Fibroblast of lung (primary cell): Measurements from ENCODE around the gene BCAS3. TPM values are rescaled to one million over a fixed set of nuclear protein-coding genes. Genes with fewer than 3 reads are reported as not detected.
A peak's percentile ranks its signal among the peaks of the same experiment; 100 is the strongest.
"Not testable (repeated sequence)": the region's sequence is repeated elsewhere in the genome, so short reads cannot be mapped to it uniquely, and the experiment has no call there.

ENCODE experiments used
- DNase-seq, 2 donors: peaks; one replicate each; pipeline versions ENCODE4 v3.0.0 to v3.0.0-alpha.2; 2010; ENCODE audit warnings: low read depth in 2 of 2
- H2AFZ ChIP-seq: 2 replicates; pipeline ENCODE4 v1.5.1; 2012; ENCODE audit warnings: low read length, control low read depth, inconsistent platforms
- H3K27ac ChIP-seq: 2 replicates; pipeline ENCODE4 v1.5.1; 2011; ENCODE audit warnings: low read length, control low read depth; ENCODE audit not compliant: insufficient read depth
- H3K27me3 ChIP-seq: 2 replicates; pipeline ENCODE4 v1.5.1; 2011; ENCODE audit warnings: mild to moderate bottlenecking, low read length; ENCODE audit not compliant: control insufficient read depth, insufficient read depth
- H3K36me3 ChIP-seq: 2 replicates; pipeline ENCODE4 v1.5.1; 2011; ENCODE audit warnings: low read length; ENCODE audit not compliant: control insufficient read depth, insufficient read depth
- H3K4me1 ChIP-seq: 2 replicates; pipeline ENCODE4 v1.5.1; 2011; ENCODE audit warnings: low read length; ENCODE audit not compliant: control insufficient read depth, insufficient read depth; ENCODE audit errors: extremely low read depth
- H3K4me2 ChIP-seq: 2 replicates; pipeline ENCODE4 v1.5.1; 2011; ENCODE audit warnings: low read length, control low read depth; ENCODE audit not compliant: insufficient read depth; ENCODE audit errors: extremely low read depth
- H3K4me3 ChIP-seq, 4 experiments: fragments of 200-600 bp in 1 of 4; sonication (generic) in 1 of 4; replicated peaks in 1 of 4; 2 replicates each; pipeline ENCODE4 v1.5.1; 2011 to 2016; ENCODE audit warnings: low read length in 4 of 4, low read depth in 3 of 4, mild to moderate bottlenecking in 3 of 4, control low read depth in 2 of 4, inconsistent platforms in 1 of 4, mixed read lengths in 1 of 4; ENCODE audit not compliant: insufficient read depth in 1 of 4; ENCODE audit errors: control extremely low read depth in 1 of 4
- H3K79me2 ChIP-seq: 2 replicates; pipeline ENCODE4 v1.5.1; 2012; ENCODE audit warnings: mild to moderate bottlenecking, low read length, inconsistent platforms; ENCODE audit not compliant: control insufficient read depth, insufficient read depth
- H3K9ac ChIP-seq: 2 replicates; pipeline ENCODE4 v1.5.1; 2011; ENCODE audit warnings: mild to moderate bottlenecking, low read length, control low read depth; ENCODE audit not compliant: insufficient read depth
- H3K9me3 ChIP-seq: 2 replicates; pipeline ENCODE4 v1.5.1; 2012; ENCODE audit warnings: low read depth, low read length; ENCODE audit not compliant: control insufficient read depth, insufficient read depth
- H4K20me1 ChIP-seq: 2 replicates; pipeline ENCODE4 v1.5.1; 2011; ENCODE audit warnings: low read length; ENCODE audit not compliant: control insufficient read depth, insufficient read depth; ENCODE audit errors: extremely low read depth
- EZH2 ChIP-seq: IDR thresholded peaks from 2 replicates; pipeline ENCODE4 v1.5.1; 2012; ENCODE audit warnings: low read length, control low read depth, mild to moderate bottlenecking; ENCODE audit errors: missing control alignments
- polyA plus RNA-seq, 2 donors: library from polyadenylated mRNA; depleted of rRNA in 1 of 2; stranded (reverse) in 1 of 2; unstranded in 1 of 2; fragments of >200 nt; gene quantifications; 2 replicates each; pipeline ENCODE4 v1.2.1, GENCODE V29; 2011 to 2012; ENCODE audit warnings: missing spikeins in 1 of 2
- total RNA-seq: library from RNA; depleted of rRNA; stranded (reverse); fragments of >200 nt; gene quantifications from 2 replicates; pipeline ENCODE4 v1.2.1, GENCODE V29; 2014
- TF ChIP-seq, protein P1 (sequence below), 2 donors: IDR thresholded peaks in 1 of 2; conservative IDR thresholded peaks in 1 of 2; 1 replicate in 1 of 2; 2 replicates in 1 of 2; pipeline ENCODE4 v1.5.1; 2011 to 2012; ENCODE audit warnings: low read length in 2 of 2, control low read depth in 1 of 2, inconsistent platforms in 1 of 2, low read depth in 1 of 2, mild to moderate bottlenecking in 1 of 2

Gene BCAS3
- total and polyA plus RNA-seq, 2 donors (not counting 1 experiment from before 2014, with no cell fraction given): 9.9 to 43.6 TPM

DNA sequence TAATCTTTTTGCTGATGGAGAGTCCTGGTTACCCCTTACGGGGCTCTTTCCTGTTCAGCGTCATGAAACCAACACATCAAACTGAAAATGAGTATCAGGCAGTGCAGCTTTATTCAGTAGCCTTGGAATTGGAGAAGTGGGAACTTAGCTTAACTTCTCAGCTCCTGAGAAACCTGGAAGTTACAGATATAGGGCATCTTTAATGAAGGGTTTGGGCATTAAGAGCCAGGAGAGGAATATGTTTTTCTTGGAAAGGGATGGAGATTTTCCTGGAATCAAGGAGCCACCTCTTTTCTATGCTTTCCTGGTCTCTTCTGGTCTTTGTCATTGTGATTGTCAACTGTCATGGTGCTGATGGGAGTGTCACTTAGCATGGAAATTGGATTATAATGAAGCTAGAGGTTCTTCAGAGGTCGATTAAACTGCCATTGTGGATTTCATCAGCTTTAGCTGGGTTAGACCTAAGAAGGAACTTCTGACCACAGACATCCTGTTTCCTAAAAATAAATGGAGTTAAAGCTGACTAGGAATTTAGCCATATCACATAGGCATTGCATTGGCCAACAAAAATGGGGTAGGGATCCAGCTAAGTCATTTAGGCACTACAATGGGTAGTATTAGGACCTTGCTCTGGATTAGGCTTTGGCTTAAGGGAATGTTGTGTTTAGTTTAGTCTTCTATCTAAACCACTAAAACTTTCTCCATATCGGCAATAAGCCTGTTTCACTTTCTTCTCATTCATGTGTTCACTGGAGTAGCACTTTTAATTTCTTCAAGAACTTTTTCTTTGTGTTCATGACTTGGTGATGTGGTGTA is 186.4 kb downstream of the BCAS3 start:
- Histone ChIP-seq H3K79me2 (no peaks in the 10 kb centered on the region), H3K27ac (no peak overlapping the region), H3K4me3 (no peak overlapping the region), H3K9ac (no peak overlapping the region), H3K27me3 (no peaks in the 10 kb centered on the region), H3K36me3 (no peaks in the 10 kb centered on the region), H4K20me1 (no peaks in the 10 kb centered on the region), H3K4me1 (no peaks in the 10 kb centered on the region), H2AFZ (peak overlapping the region; percentile 31), H3K4me2 (peak overlapping the region; percentile 37), H3K9me3 (no peaks in the 10 kb centered on the region)
- no peak for TF ChIP-seq EZH2
- TF ChIP-seq, protein P1, sequence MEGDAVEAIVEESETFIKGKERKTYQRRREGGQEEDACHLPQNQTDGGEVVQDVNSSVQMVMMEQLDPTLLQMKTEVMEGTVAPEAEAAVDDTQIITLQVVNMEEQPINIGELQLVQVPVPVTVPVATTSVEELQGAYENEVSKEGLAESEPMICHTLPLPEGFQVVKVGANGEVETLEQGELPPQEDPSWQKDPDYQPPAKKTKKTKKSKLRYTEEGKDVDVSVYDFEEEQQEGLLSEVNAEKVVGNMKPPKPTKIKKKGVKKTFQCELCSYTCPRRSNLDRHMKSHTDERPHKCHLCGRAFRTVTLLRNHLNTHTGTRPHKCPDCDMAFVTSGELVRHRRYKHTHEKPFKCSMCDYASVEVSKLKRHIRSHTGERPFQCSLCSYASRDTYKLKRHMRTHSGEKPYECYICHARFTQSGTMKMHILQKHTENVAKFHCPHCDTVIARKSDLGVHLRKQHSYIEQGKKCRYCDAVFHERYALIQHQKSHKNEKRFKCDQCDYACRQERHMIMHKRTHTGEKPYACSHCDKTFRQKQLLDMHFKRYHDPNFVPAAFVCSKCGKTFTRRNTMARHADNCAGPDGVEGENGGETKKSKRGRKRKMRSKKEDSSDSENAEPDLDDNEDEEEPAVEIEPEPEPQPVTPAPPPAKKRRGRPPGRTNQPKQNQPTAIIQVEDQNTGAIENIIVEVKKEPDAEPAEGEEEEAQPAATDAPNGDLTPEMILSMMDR (conservative IDR thresholded peaks at IDR 0.05 in 1 of 2, IDR thresholded peaks at IDR 0.05 in 1 of 2; ENCODE audit: low read depth in 1 of 2, low read length in 2 of 2): no peak
- peak; percentile 28 to 62 for DNase-seq

DNA sequence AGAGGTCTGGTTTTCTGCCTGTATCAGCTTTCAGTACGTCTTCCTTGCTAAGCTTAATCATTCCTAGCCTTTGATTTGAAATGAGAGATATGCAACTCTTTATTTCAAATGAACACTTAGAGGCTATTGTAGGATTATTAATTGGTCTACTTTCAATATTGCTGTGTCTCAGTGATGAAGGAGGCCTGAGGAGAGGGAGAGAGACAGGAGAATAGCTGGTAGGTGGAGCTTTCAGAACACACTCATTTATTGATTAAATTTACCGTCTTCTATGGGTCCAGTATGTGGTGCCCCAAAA is 187.0 kb downstream of the BCAS3 start:
- H2AFZ ChIP-seq: peak overlapping the region; percentile 31
- H3K9me3 ChIP-seq: no peaks in the 10 kb centered on the region
- H4K20me1 ChIP-seq: no peaks in the 10 kb centered on the region
- no peak for DNase-seq
- no peaks in the 10 kb centered on the region for H3K36me3 ChIP-seq
- no peaks in the 10 kb centered on the region for H3K27me3 ChIP-seq
- no peaks in the 10 kb centered on the region for H3K4me1 ChIP-seq
- H3K4me3 ChIP-seq: no peak overlapping the region
- peak overlapping the region; percentile 37 for H3K4me2 ChIP-seq
- H3K27ac ChIP-seq: no peak overlapping the region
- TF ChIP-seq, protein P1 (conservative IDR thresholded peaks at IDR 0.05 in 1 of 2, IDR thresholded peaks at IDR 0.05 in 1 of 2; ENCODE audit: low read depth in 1 of 2, low read length in 2 of 2): no peak
- no peak for TF ChIP-seq EZH2
- H3K9ac ChIP-seq: no peak overlapping the region
- no peaks in the 10 kb centered on the region for H3K79me2 ChIP-seq

DNA sequence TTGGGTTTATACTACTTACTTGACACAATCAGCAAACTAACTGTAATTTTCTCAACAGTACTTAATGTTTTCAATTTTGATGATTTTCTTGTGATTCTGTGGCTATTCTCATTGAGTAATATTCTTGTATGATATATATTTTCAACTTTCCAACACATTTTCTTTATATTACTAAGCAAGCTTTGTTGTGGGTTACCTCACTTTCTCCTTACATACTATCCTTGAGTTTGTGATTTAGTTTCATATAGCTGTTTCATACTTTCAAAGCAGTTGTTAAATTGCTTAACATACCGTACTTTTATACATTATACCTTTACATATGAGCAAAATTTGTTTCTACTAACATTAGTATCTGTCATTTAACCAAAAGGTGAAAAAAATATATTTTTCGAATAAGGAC is 197.1 kb downstream of the BCAS3 start:
- Histone ChIP-seq H3K4me3 (no peak overlapping the region), H3K27me3 (no peaks in the 10 kb centered on the region), H3K4me2 (no peak overlapping the region), H3K79me2 (no peaks in the 10 kb centered on the region), H4K20me1 (no peaks in the 10 kb centered on the region), H3K36me3 (no peaks in the 10 kb centered on the region), H3K9ac (no peak overlapping the region), H3K27ac (no peak overlapping the region), H3K4me1 (no peaks in the 10 kb centered on the region), H3K9me3 (no peaks in the 10 kb centered on the region), H2AFZ (no peak overlapping the region)
- no peak for DNase-seq
- TF ChIP-seq, protein P1 (conservative IDR thresholded peaks at IDR 0.05 in 1 of 2, IDR thresholded peaks at IDR 0.05 in 1 of 2; ENCODE audit: low read depth in 1 of 2, low read length in 2 of 2): no peak
- no peak for TF ChIP-seq EZH2

DNA sequence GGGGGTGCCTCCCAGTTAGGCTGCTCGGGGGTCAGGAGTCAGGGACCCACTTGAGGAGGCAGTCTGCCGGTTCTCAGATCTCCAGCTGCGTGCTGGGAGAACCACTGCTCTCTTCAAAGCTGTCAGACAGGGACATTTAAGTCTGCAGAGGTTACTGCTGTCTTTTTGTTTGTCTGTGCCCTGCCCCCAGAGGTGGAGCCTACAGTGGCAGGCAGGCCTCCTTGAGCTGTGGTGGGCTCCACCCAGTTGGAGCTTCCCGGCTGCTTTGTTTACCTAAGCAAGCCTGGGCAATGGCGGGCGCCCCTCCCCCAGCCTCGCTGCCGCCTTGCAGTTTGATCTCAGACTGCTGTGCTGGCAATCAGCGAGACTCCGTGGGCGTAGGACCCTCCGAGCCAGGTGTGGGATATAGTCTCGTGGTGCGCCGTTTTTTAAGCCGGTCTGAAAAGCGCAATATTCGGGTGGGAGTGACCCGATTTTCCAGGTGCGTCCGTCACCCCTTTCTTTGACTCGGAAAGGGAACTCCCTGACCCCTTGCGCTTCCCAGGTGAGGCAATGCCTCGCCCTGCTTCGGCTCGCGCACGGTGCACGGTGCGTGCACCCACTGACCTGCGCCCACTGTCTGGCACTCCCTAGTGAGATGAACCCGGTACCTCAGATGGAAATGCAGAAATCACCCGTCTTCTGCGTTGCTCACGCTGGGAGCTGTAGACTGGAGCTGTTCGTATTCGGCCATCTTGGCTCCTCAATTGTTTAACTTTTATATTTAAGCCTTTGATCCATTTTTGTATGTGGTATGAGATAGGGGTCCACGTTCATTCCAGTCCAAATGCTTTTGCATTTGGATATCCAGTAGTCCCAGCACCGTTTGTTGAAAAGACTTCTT is 209.3 kb downstream of the BCAS3 start:
- H4K20me1 ChIP-seq, H2AFZ ChIP-seq, H3K9me3 ChIP-seq, DNase-seq, H3K4me1 ChIP-seq, H3K9ac ChIP-seq, H3K27ac ChIP-seq, H3K36me3 ChIP-seq, H3K27me3 ChIP-seq, H3K79me2 ChIP-seq: not testable (repeated sequence)
- H3K4me2 ChIP-seq: peak overlapping the region; percentile 25
- H3K4me3 ChIP-seq: peak overlapping the region in 1 of 4 experiments; percentile 19
